ENCODE results near the gene DCDC2B. TPM values are rescaled to one million over a fixed set of nuclear protein-coding genes. Genes with fewer than 3 reads are reported as not detected.

DCDC2B gene
- total and polyA plus RNA-seq, 2 experiments from 2014 or later, result 0.21 TPM; not detected in 1

DNA sequence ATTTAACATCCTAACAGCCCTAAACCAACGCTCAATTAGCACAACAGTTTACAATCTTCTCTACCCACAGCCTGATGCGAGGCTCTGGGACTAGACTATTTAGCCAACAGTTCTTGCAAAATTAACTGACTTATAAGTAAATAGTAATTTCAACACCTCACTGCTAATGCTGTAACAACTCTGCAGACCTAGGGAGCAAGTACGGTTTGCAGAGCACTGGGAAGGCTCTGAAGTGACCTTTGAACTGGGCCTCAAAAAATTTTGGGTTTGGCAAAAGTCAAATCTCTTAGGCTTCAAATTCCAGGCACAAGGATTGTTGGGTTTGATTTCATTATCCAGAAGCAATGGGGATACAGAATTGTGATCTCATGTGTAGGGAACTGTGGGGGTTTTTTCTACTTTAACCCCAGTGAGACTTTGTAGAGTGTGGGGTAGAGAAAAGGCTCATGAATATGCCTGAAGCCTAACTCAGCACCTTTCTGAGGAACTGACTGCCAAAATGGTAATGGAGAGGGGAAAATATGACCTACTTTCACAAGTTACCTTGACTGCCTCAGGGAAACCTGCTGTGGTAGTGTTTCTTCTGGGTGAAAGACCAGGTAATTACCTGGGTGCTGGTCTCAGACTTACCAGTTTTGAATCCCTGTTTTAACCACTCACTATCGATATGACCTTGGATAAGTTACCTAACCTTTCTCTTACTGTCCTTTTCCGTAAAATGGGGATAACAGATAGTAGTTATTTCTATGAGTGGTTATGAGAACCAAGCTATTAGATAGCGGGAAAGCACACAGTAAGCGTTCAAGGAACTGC is 30.3 kb upstream of the DCDC2B start:
- peaks cover 33% of the 10 kb centered on the region for H3K36me3 Mint-ChIP-seq (ENCODE audit: low read depth)
- peak overlapping the region; percentile 93 for H3K4me3 ChIP-seq
- peak overlapping the region; percentile 89 for H3K27ac Mint-ChIP-seq

DNA sequence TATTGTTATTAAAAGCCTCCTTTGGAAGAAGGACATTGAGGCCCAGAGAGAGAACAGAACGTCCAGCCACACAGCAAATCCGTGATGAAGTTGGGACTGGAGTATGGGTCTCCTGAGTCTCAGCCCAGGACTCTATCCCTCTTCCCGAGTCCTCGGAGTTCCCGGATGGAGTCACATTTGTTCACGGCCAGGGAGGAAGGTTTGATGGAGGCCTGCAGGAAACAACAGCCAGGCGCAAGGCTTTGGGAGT is 29.8 kb upstream of the DCDC2B start:
- Mint-ChIP-seq H3K27ac (peak overlapping the region; percentile 89), H3K27me3 (ENCODE audit: insufficient read depth, low read depth, poor library complexity) (peaks cover 14% of the 10 kb centered on the region), H3K36me3 (ENCODE audit: low read depth) (peaks cover 38% of the 10 kb centered on the region), H3K4me1 (peaks cover 36% of the 10 kb centered on the region), H3K9me3 (no peaks in the 10 kb centered on the region), H3K4me3 (peak overlapping the region; percentile 95)
- Histone ChIP-seq H3K36me3 (ENCODE audit: insufficient read depth) (peaks cover 12% of the 10 kb centered on the region), H3K4me2 (peak overlapping the region; percentile 97), H3K27ac (ENCODE audit: low read depth) (peak overlapping the region; percentile 96), H3K27me3 (ENCODE audit: insufficient read depth) (no peaks in the 10 kb centered on the region), H4K20me1 (replicated peaks; ENCODE audit: insufficient read depth) (peaks cover 20% of the 10 kb centered on the region), H3K79me2 (replicated peaks; ENCODE audit: insufficient read depth) (peaks cover 36% of the 10 kb centered on the region), H3K4me1 (ENCODE audit: insufficient read depth) (peaks cover 30% of the 10 kb centered on the region), H3F3A (replicated peaks; ENCODE audit: low read depth) (peaks cover 34% of the 10 kb centered on the region), H3K4me3 (peak overlapping the region; percentile 93), H3K9me2 (ENCODE audit: insufficient read depth) (no peaks in the 10 kb centered on the region), H2AFZ (peak overlapping the region; percentile 94)
- DNase-seq (ENCODE audit: low spot score) (no peak), ATAC-seq (peak; percentile 28)
- TF ChIP-seq, protein P1, sequence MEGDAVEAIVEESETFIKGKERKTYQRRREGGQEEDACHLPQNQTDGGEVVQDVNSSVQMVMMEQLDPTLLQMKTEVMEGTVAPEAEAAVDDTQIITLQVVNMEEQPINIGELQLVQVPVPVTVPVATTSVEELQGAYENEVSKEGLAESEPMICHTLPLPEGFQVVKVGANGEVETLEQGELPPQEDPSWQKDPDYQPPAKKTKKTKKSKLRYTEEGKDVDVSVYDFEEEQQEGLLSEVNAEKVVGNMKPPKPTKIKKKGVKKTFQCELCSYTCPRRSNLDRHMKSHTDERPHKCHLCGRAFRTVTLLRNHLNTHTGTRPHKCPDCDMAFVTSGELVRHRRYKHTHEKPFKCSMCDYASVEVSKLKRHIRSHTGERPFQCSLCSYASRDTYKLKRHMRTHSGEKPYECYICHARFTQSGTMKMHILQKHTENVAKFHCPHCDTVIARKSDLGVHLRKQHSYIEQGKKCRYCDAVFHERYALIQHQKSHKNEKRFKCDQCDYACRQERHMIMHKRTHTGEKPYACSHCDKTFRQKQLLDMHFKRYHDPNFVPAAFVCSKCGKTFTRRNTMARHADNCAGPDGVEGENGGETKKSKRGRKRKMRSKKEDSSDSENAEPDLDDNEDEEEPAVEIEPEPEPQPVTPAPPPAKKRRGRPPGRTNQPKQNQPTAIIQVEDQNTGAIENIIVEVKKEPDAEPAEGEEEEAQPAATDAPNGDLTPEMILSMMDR (conservative IDR thresholded peaks at IDR 0.05; ENCODE audit: low read depth in 2 of 2), result no peak
- no peak for TF ChIP-seq NANOG (IDR thresholded peaks at IDR 0.05; ENCODE audit: borderline replicate concordance)

More for the DNA sequence above, 30.3 kb upstream of the DCDC2B start:
- peak overlapping the region; percentile 94 for H2AFZ ChIP-seq
- H3K4me1 ChIP-seq (ENCODE audit: insufficient read depth), result peaks cover 30% of the 10 kb centered on the region
- peak overlapping the region; percentile 96 for H3K27ac ChIP-seq (ENCODE audit: low read depth)
- ATAC-seq (no peak), DNase-seq (ENCODE audit: low spot score) (no peak)
- peaks cover 32% of the 10 kb centered on the region for H3K4me1 Mint-ChIP-seq
- no peaks in the 10 kb centered on the region for H3K9me2 ChIP-seq (ENCODE audit: insufficient read depth)
- H3K4me2 ChIP-seq, result peak overlapping the region; percentile 97
- peaks cover 20% of the 10 kb centered on the region for H4K20me1 ChIP-seq (replicated peaks; ENCODE audit: insufficient read depth)
- TF ChIP-seq EZH2phosphoT487 (IDR thresholded peaks at IDR 0.05; ENCODE audit: unreplicated experiment) (no peak), EZH2 (IDR thresholded peaks at IDR 0.05; ENCODE audit: low read depth, unreplicated experiment) (no peak), JUNB (IDR thresholded peaks at IDR 0.05; ENCODE audit: unreplicated experiment) (no peak), NANOG (IDR thresholded peaks at IDR 0.05; ENCODE audit: borderline replicate concordance) (no peak)
- TF ChIP-seq, protein P1 (conservative IDR thresholded peaks at IDR 0.05; ENCODE audit: low read depth in 2 of 2), result no peak
- TF ChIP-seq, protein P2, sequence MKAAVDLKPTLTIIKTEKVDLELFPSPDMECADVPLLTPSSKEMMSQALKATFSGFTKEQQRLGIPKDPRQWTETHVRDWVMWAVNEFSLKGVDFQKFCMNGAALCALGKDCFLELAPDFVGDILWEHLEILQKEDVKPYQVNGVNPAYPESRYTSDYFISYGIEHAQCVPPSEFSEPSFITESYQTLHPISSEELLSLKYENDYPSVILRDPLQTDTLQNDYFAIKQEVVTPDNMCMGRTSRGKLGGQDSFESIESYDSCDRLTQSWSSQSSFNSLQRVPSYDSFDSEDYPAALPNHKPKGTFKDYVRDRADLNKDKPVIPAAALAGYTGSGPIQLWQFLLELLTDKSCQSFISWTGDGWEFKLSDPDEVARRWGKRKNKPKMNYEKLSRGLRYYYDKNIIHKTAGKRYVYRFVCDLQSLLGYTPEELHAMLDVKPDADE (IDR thresholded peaks at IDR 0.05), result no peak
- peaks cover 31% of the 10 kb centered on the region for H3K79me2 ChIP-seq (replicated peaks; ENCODE audit: insufficient read depth)
- H3K4me3 Mint-ChIP-seq, result peak overlapping the region; percentile 95
- no peaks in the 10 kb centered on the region for H3K9me3 Mint-ChIP-seq
- H3K36me3 ChIP-seq (ENCODE audit: insufficient read depth), result peaks cover 8% of the 10 kb centered on the region
- peaks cover 34% of the 10 kb centered on the region for H3F3A ChIP-seq (replicated peaks; ENCODE audit: low read depth)
- H3K27me3 ChIP-seq (ENCODE audit: insufficient read depth), result no peaks in the 10 kb centered on the region
- H3K27me3 Mint-ChIP-seq (ENCODE audit: insufficient read depth, low read depth, poor library complexity), result peaks cover 14% of the 10 kb centered on the region

Data from GM23338 (cell line).